Naive thymus-derived CD4-positive, alpha-beta T cell (primary cell): ENCODE results near the gene HIF3A. TPM values are rescaled to one million over a fixed set of nuclear protein-coding genes. Genes with fewer than 3 reads are reported as not detected.
"Not testable (repeated sequence)": the region's sequence is repeated elsewhere in the genome, so short reads cannot be mapped to it uniquely, and the experiment has no call there.

ENCODE experiments used
- ATAC-seq: fragments of 150-1000 bp; cut with Tn5 transposase; 2 replicates; pipeline ENCODE4 v1.10.0; 2021; ENCODE audit warnings: mild to moderate bottlenecking, moderate library complexity
- CTCF ChIA-PET: fragments of 350-600 bp; sonication (Branson Sonifier 250); formaldehyde crosslinking; loops from one replicate; lab custom pipeline; 2021; ENCODE audit warnings: antibody characterized with exemption; lab: Charles Lee
- POLR2A ChIA-PET: fragments of 350-600 bp; sonication (Branson Sonifier 250); formaldehyde crosslinking; loops from one replicate; lab custom pipeline; 2021; ENCODE audit warnings: antibody characterized with exemption, inconsistent platforms; lab: Charles Lee
- DNase-seq, 9 donors: peaks; one replicate each; pipeline versions ENCODE4 v3.0.0 to v3.0.0-alpha.2; 2020 to 2022; ENCODE audit warnings: mixed read lengths in 1 of 9
- H3K27ac ChIP-seq: one replicate; pipeline ENCODE4 v1.7.0; 2013; ENCODE audit warnings: mild to moderate bottlenecking, low read depth, low read length, moderate library complexity
- H3K27me3 ChIP-seq, 2 donors: one replicate each; pipeline ENCODE4 v1.7.0; 2013; ENCODE audit warnings: low read length in 2 of 2, mild to moderate bottlenecking in 2 of 2, moderate library complexity in 2 of 2; ENCODE audit not compliant: control insufficient read depth in 2 of 2, insufficient read depth in 2 of 2
- H3K36me3 ChIP-seq, 3 experiments: 1 replicate in 2 of 3; 2 replicates in 1 of 3; pipeline ENCODE4 v1.7.0; 2013; ENCODE audit warnings: low read length in 3 of 3, mild to moderate bottlenecking in 3 of 3, moderate library complexity in 1 of 3; ENCODE audit not compliant: insufficient read depth in 3 of 3, control insufficient read depth in 2 of 3
- H3K4me1 ChIP-seq, 2 donors: one replicate each; pipeline ENCODE4 v1.7.0; 2013; ENCODE audit warnings: low read length in 2 of 2, mild to moderate bottlenecking in 2 of 2, moderate library complexity in 1 of 2; ENCODE audit not compliant: control insufficient read depth in 2 of 2, insufficient read depth in 2 of 2
- H3K4me3 ChIP-seq: 2 replicates; pipeline ENCODE4 v1.7.0; 2013; ENCODE audit warnings: mild to moderate bottlenecking, low read length
- H3K9me3 ChIP-seq, 3 experiments: 1 replicate in 2 of 3; 2 replicates in 1 of 3; pipeline ENCODE4 v1.7.0; 2013; ENCODE audit warnings: low read length in 3 of 3; ENCODE audit not compliant: control insufficient read depth in 2 of 3
- H3K27ac Mint-ChIP-seq, 9 donors: one replicate each; pipeline ENCODE4 v1.8.0; 2020 to 2022; ENCODE audit warnings: mixed read lengths in 9 of 9, mild to moderate bottlenecking in 8 of 9, moderate library complexity in 5 of 9, inconsistent platforms in 2 of 9
- H3K27me3 Mint-ChIP-seq, 5 donors: one replicate each; pipeline ENCODE4 v1.8.0; 2021 to 2022; ENCODE audit warnings: mixed read lengths in 5 of 5, mild to moderate bottlenecking in 1 of 5
- H3K36me3 Mint-ChIP-seq, 5 donors: one replicate each; pipeline ENCODE4 v1.8.0; 2020 to 2022; ENCODE audit warnings: mixed read lengths in 5 of 5, mild to moderate bottlenecking in 3 of 5, inconsistent platforms in 1 of 5
- H3K4me1 Mint-ChIP-seq, 7 donors: one replicate each; pipeline ENCODE4 v1.8.0; 2020 to 2022; ENCODE audit warnings: mixed read lengths in 7 of 7, mild to moderate bottlenecking in 3 of 7, inconsistent platforms in 1 of 7
- H3K4me3 Mint-ChIP-seq, 10 donors: one replicate each; pipeline ENCODE4 v1.8.0; 2020 to 2022; ENCODE audit warnings: mild to moderate bottlenecking in 10 of 10, mixed read lengths in 10 of 10, moderate library complexity in 6 of 10, inconsistent platforms in 2 of 10
- H3K9me3 Mint-ChIP-seq, 11 donors: one replicate each; pipeline ENCODE4 v1.8.0; 2020 to 2022; ENCODE audit warnings: mixed read lengths in 11 of 11, mild to moderate bottlenecking in 4 of 11, inconsistent platforms in 1 of 11, moderate library complexity in 1 of 11
- intact Hi-C, 2 donors: fragments of 100-400 bp; cut with micrococcal nuclease; formaldehyde crosslinking; loops; one replicate each; pipeline ENCODE4 v1.15.1; 2023
- polyA plus RNA-seq, 2 donors: library from polyadenylated mRNA; unstranded; fragments of 300-500 nt; fragmentation: Illumina TruSeq; gene quantifications; one replicate each; pipeline ENCODE4 v1.2.3, GENCODE V29; 2021
- total RNA-seq, 6 experiments: library from RNA in 5 of 6; stranded (reverse) in 5 of 6; gene quantifications; 1 replicate in 5 of 6; 2 replicates in 1 of 6; pipeline ENCODE4 v1.2.3 and lab custom pipeline; 2021 to 2026

Gene HIF3A
- total and polyA plus RNA-seq, 7 experiments from 2014 or later: not detected

DNA sequence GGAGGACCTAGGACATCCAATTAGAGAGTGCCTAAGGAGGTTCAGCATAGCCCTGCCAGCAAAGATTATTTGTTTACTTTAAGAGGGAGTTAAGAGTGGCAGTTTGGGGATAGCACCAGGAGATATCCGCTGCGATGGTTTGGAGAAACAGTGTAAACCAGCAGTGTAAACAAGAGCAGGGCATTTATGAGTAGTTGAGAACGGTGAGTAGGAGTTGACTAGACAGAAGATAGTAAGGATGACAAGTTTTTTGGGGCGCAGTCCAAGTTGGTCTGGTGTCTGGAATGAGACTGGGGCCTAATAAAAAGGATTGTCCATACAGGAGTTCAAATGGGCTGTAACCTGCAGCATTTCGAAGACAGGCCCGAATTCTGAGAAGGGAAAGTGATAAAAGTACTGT lies 22.9 kb upstream of the HIF3A start:
- H3K4me3 Mint-ChIP-seq, H3K36me3 Mint-ChIP-seq, H3K4me3 ChIP-seq, CTCF ChIA-PET, H3K9me3 Mint-ChIP-seq, H3K27ac Mint-ChIP-seq, H3K9me3 ChIP-seq, ATAC-seq, DNase-seq, H3K27me3 ChIP-seq, H3K4me1 Mint-ChIP-seq, H3K4me1 ChIP-seq, POLR2A ChIA-PET, H3K27ac ChIP-seq, H3K36me3 ChIP-seq, intact Hi-C loops: not testable (repeated sequence)
- peaks cover 35 to 54% (median 40%) of the 10 kb centered on the region in 5 donors for H3K27me3 Mint-ChIP-seq

DNA sequence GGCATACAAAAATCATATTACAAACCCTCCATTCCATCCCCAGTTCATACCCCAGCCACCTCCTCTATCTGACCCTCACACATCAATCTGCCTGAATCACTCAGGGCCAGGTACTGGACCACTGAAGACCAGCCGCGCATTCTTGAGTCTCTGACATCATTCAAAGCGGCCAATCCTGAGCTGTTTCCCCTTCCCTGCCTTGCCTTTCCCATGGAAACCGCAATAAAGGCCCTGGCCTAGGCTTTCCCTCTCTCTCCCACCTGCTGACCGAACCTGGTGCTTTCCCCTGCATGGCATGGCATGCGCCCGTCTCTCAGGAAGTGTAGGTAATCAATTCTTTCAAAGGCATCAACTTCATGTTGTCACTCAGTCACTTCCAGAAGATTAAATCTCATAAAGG lies 17.7 kb upstream of the HIF3A start:
- H3K27me3 ChIP-seq: no peaks in the 10 kb centered on the region
- ChIA-PET CTCF (no interaction called here), POLR2A (no interaction called here)
- DNase-seq (no peak), ATAC-seq (no peak)
- peaks cover 17 to 27% (median 20%) of the 10 kb centered on the region in 5 donors for H3K27me3 Mint-ChIP-seq
- H3K4me1 ChIP-seq: no peaks in the 10 kb centered on the region
- peaks cover 0 to 1% (median 0%) of the 10 kb centered on the region in 11 donors for H3K9me3 Mint-ChIP-seq
- no peaks in the 10 kb centered on the region for H3K36me3 Mint-ChIP-seq
- H3K4me3 ChIP-seq: no peak overlapping the region
- no peak overlapping the region for H3K27ac ChIP-seq
- H3K4me1 Mint-ChIP-seq: no peaks in the 10 kb centered on the region
- no peak overlapping the region for H3K27ac Mint-ChIP-seq
- intact Hi-C loops: no loop called here
- no peaks in the 10 kb centered on the region for H3K9me3 ChIP-seq
- no peak overlapping the region for H3K4me3 Mint-ChIP-seq
- H3K36me3 ChIP-seq: no peaks in the 10 kb centered on the region

DNA sequence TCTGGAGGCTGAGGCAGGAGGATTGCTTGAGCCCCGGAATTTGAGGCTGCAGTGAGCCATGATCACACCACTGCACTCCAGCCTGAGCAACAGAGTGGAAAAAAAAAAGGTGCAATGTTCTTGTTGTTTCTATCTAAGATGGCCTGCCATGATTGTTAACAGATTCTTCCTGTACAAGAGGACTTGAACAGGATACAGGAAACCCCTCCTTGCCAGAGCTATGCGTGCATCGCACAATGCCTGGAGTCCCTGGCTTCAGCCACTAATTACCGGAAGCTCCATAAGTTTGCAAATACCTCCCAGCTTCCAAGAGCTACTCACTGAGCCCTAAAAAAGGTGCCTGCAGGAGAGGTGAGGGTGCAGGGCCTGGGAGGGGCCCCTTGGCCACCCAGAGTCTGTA lies 13.1 kb upstream of the HIF3A start:
- CTCF ChIA-PET: no interaction called here
- Mint-ChIP-seq H3K36me3 (peaks cover 0 to 4% (median 0%) of the 10 kb centered on the region in 5 donors), H3K4me1 (peaks cover 0 to 3% (median 0%) of the 10 kb centered on the region in 7 donors), H3K27ac (peak overlapping the region in 1 of 9 donors; percentile 25), H3K4me3 (no peak overlapping the region), H3K9me3 (peaks cover 0 to 3% (median 0%) of the 10 kb centered on the region in 11 donors), H3K27me3 (peaks cover 8 to 11% (median 11%) of the 10 kb centered on the region in 5 donors)
- intact Hi-C loops: no loop called here
- ATAC-seq (no peak), DNase-seq (no peak)
- POLR2A ChIA-PET: no interaction called here
- H3K4me1 ChIP-seq: no peaks in the 10 kb centered on the region
- H3K27ac ChIP-seq: no peak overlapping the region
- no peaks in the 10 kb centered on the region for H3K36me3 ChIP-seq
- H3K4me3 ChIP-seq: no peak overlapping the region
- no peaks in the 10 kb centered on the region for H3K27me3 ChIP-seq
- no peaks in the 10 kb centered on the region for H3K9me3 ChIP-seq

DNA sequence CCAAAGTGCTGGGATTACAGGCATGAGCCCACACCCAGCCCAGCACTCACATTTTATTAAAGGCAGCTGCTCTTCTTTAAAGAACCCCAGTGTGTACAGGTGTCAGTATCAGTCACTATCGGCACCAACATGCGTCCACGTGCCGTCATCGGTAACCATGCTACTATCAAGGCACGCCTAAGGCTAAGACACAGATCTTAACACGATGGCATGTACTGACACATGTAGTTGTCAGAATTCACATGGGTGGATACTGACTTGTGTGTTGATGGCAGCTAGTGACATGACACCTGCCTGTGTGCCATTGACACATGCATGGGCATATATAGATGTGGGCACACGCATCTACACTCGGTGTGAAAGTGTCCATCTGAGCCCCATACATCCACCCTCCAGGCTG lies 12.2 kb upstream of the HIF3A start:
- intact Hi-C loops: no loop called here
- Histone ChIP-seq H3K36me3 (no peaks in the 10 kb centered on the region), H3K27ac (no peak overlapping the region), H3K27me3 (no peaks in the 10 kb centered on the region), H3K9me3 (no peaks in the 10 kb centered on the region), H3K4me3 (no peak overlapping the region), H3K4me1 (no peaks in the 10 kb centered on the region)
- POLR2A ChIA-PET: no interaction called here
- no peak for ATAC-seq
- DNase-seq: no peak
- CTCF ChIA-PET: no interaction called here
- H3K36me3 Mint-ChIP-seq: peaks cover 0 to 4% (median 0%) of the 10 kb centered on the region in 5 donors
- H3K4me3 Mint-ChIP-seq: no peak overlapping the region
- peaks cover 0 to 6% (median 4%) of the 10 kb centered on the region in 5 donors for H3K27me3 Mint-ChIP-seq
- peaks cover 0 to 3% (median 0%) of the 10 kb centered on the region in 7 donors for H3K4me1 Mint-ChIP-seq
- H3K9me3 Mint-ChIP-seq: peaks cover 0 to 10% (median 0%) of the 10 kb centered on the region in 11 donors
- H3K27ac Mint-ChIP-seq: no peak overlapping the region

DNA sequence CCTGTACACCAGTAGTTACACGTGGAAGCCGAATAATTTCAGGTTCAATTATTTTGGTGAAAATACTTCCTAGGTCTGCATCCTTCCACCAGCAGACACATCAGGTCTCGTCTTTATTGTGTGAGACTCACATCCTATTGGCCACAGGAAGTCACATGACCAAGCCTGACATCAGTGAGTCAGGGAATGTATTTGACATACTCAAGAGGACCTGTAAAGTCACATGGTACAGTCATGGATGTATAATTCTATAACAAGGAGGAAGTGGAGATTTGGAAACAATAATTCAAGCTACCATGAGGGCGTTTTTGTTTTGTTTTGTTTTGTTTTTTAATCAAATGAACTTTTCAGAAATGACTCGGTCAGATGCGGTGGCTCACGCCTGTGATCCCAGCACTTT lies 9.3 kb upstream of the HIF3A start:
- ChIA-PET POLR2A (no interaction called here), CTCF (no interaction called here)
- Histone ChIP-seq H3K27me3 (no peaks in the 10 kb centered on the region), H3K27ac (no peak overlapping the region), H3K9me3 (peaks cover 0 to 4% (median 0%) of the 10 kb centered on the region in 3 experiments), H3K4me3 (no peak overlapping the region), H3K4me1 (no peaks in the 10 kb centered on the region), H3K36me3 (no peaks in the 10 kb centered on the region)
- ATAC-seq (no peak), DNase-seq (no peak)
- H3K4me3 Mint-ChIP-seq: no peak overlapping the region
- intact Hi-C loops: no loop called here
- peaks cover 0 to 16% (median 5%) of the 10 kb centered on the region in 11 donors for H3K9me3 Mint-ChIP-seq
- no peak overlapping the region for H3K27ac Mint-ChIP-seq
- H3K4me1 Mint-ChIP-seq: peaks cover 0 to 5% (median 0%) of the 10 kb centered on the region in 7 donors
- peaks cover 0 to 6% (median 4%) of the 10 kb centered on the region in 5 donors for H3K27me3 Mint-ChIP-seq
- H3K36me3 Mint-ChIP-seq: peaks cover 0 to 4% (median 0%) of the 10 kb centered on the region in 5 donors

DNA sequence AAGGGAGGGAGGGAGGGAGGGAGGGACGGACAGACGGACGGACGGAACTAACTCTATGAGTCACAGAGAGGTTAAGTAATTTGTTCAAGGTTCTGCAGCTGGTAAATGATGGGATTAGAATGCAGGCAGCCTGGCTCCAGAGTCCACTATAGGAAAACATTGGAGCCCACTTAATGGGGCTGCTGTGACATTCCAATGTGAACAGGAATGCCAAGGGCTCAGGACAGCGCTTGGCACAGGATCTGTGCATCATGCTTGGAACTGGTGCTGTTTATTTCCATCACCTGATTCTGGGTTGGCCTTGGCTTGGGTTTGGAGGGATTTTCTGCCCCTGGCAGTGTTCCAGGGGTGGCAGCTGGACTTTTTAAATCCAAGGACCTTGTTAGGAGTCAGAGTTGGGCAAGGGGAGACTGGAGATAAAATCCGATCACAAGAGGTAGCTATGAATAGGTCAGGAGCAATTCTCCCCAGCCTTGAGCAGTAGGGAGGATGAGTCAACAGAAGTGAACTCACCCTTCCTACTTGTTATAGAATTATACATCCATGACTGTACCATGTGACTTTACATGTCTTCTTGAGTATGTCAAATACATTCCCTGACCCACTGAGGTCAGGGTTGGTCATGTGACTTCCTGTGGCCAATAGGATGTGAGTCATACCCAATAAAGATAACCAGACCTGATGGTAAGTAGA lies 7.8 kb upstream of the HIF3A start:
- H3K4me1 ChIP-seq: no peaks in the 10 kb centered on the region
- H3K27ac Mint-ChIP-seq: no peak overlapping the region
- H3K36me3 Mint-ChIP-seq: peaks cover 0 to 4% (median 0%) of the 10 kb centered on the region in 5 donors
- peaks cover 0 to 16% (median 5%) of the 10 kb centered on the region in 11 donors for H3K9me3 Mint-ChIP-seq
- no peaks in the 10 kb centered on the region for H3K36me3 ChIP-seq
- H3K9me3 ChIP-seq: peaks cover 0 to 4% (median 0%) of the 10 kb centered on the region in 3 experiments
- ChIA-PET CTCF (no interaction called here), POLR2A (no interaction called here)
- H3K27me3 Mint-ChIP-seq: peaks cover under 1 to 5% (median 3%) of the 10 kb centered on the region in 5 donors
- H3K27ac ChIP-seq: no peak overlapping the region
- intact Hi-C loops: no loop called here
- H3K4me1 Mint-ChIP-seq: peaks cover 0 to 5% (median 0%) of the 10 kb centered on the region in 7 donors
- no peaks in the 10 kb centered on the region for H3K27me3 ChIP-seq
- H3K4me3 Mint-ChIP-seq: no peak overlapping the region
- ATAC-seq (no peak), DNase-seq (no peak)
- no peak overlapping the region for H3K4me3 ChIP-seq
